H1 (cell line): ENCODE measurements around the gene FOSL2. TPM values are rescaled to one million over a fixed set of nuclear protein-coding genes. Genes with fewer than 3 reads are reported as not detected.

Experiments used
- CTCF ChIA-PET: fragments of 300-600 bp; sonication (Branson Sonifier 250); formaldehyde crosslinking; loops from one replicate; lab custom pipeline; 2021; ENCODE audit not compliant: partially characterized antibody; lab: Charles Lee
- POLR2A ChIA-PET: fragments of 300-600 bp; sonication (Branson Sonifier 250); formaldehyde crosslinking; loops from one replicate; lab custom pipeline; 2021; ENCODE audit warnings: inconsistent platforms; ENCODE audit not compliant: partially characterized antibody; lab: Charles Lee
- DNase-seq, 2 experiments: peaks; one replicate each; pipeline versions ENCODE4 v3.0.0 to v3.0.0-alpha.2; 2010 to 2022; ENCODE audit warnings: low spot score in 2 of 2, low read depth in 1 of 2, mixed read lengths in 1 of 2
- FAIRE-seq: peaks from 2 replicates; lab custom pipeline; 2011; peaks lifted over from hg19 to GRCh38; lab: Jason Lieb, UNC
- H2AFZ ChIP-seq: 2 replicates; pipeline ENCODE4 v1.8.1; 2012; ENCODE audit warnings: low read length, inconsistent platforms
- H2AK5ac ChIP-seq: 2 replicates; pipeline ENCODE4 v1.6.1; 2013; ENCODE audit warnings: low read depth, low read length
- H2BK120ac ChIP-seq: replicated peaks from 2 replicates; pipeline ENCODE3; 2013; ENCODE audit warnings: low read depth, low read length, inconsistent platforms
- H2BK12ac ChIP-seq: 2 replicates; pipeline ENCODE4 v1.6.1; 2013; ENCODE audit warnings: low read depth, low read length
- H2BK15ac ChIP-seq: 2 replicates; pipeline ENCODE4 v1.6.1; 2013; ENCODE audit warnings: low read length
- H2BK20ac ChIP-seq: 2 replicates; pipeline ENCODE4 v1.6.1; 2013; ENCODE audit warnings: low read length
- H2BK5ac ChIP-seq: 2 replicates; pipeline ENCODE4 v1.6.1; 2013; ENCODE audit warnings: low read depth, low read length
- H3K14ac ChIP-seq: 2 replicates; pipeline ENCODE4 v1.6.1; 2013; ENCODE audit warnings: inconsistent platforms; ENCODE audit not compliant: insufficient read length
- H3K18ac ChIP-seq: 2 replicates; pipeline ENCODE4 v1.6.1; 2013; ENCODE audit warnings: low read length; ENCODE audit errors: extremely low read depth
- H3K23ac ChIP-seq: 2 replicates; pipeline ENCODE4 v1.6.1; 2013; ENCODE audit warnings: inconsistent platforms; ENCODE audit not compliant: insufficient read length
- H3K23me2 ChIP-seq: 2 replicates; pipeline ENCODE4 v1.6.1; 2013; ENCODE audit warnings: low read depth, low read length
- H3K27ac ChIP-seq: 2 replicates; pipeline ENCODE4 v1.6.1; 2011; ENCODE audit warnings: low read depth, low read length, inconsistent platforms
- H3K27me3 ChIP-seq, 4 experiments: replicated peaks in 1 of 4; 1 replicate in 1 of 4; 2 replicates in 3 of 4; pipeline versions ENCODE4 v1.6.1 to v1.8.1; 2011 to 2013; ENCODE audit warnings: low read length in 3 of 4, mild to moderate bottlenecking in 3 of 4, inconsistent platforms in 2 of 4, mixed read lengths in 2 of 4, moderate library complexity in 1 of 4; ENCODE audit not compliant: control insufficient read depth in 3 of 4, insufficient read depth in 3 of 4; ENCODE audit errors: extremely low read depth in 1 of 4
- H3K36me3 ChIP-seq, 4 experiments: 2 replicates each; pipeline versions ENCODE4 v1.6.1 to v1.8.1; 2011 to 2013; ENCODE audit warnings: mild to moderate bottlenecking in 4 of 4, low read length in 3 of 4, moderate library complexity in 2 of 4, control low read depth in 1 of 4, inconsistent platforms in 1 of 4; ENCODE audit not compliant: insufficient read depth in 4 of 4, control insufficient read depth in 2 of 4
- H3K4ac ChIP-seq: replicated peaks from 2 replicates; pipeline ENCODE3; 2013; ENCODE audit warnings: low read length, low read depth, mixed read lengths, inconsistent platforms; ENCODE audit not compliant: insufficient read length
- H3K4me1 ChIP-seq, 4 experiments: replicated peaks in 1 of 4; 1 replicate in 1 of 4; 2 replicates in 3 of 4; pipeline versions ENCODE4 v1.6.1 to v1.8.1; 2011 to 2013; ENCODE audit warnings: low read length in 3 of 4, inconsistent platforms in 2 of 4, mixed read lengths in 1 of 4; ENCODE audit not compliant: insufficient read depth in 4 of 4, control insufficient read depth in 3 of 4
- H3K4me2 ChIP-seq, 2 experiments: 2 replicates each; pipeline versions ENCODE4 v1.6.1 to v1.8.1; 2011 to 2013; ENCODE audit warnings: low read depth in 2 of 2, low read length in 2 of 2, control low read depth in 1 of 2, inconsistent platforms in 1 of 2, mild to moderate bottlenecking in 1 of 2; ENCODE audit not compliant: insufficient read depth in 1 of 2
- H3K4me3 ChIP-seq, 4 experiments: fragments of 200-600, 300-600 bp in 1 of 4; sonication (generic), shearing (Covaris generic), sonication (Bioruptor Twin) in 1 of 4; 2 replicates each; pipeline versions ENCODE4 v1.5.1 to v1.8.1; 2011 to 2016; ENCODE audit warnings: low read length in 4 of 4, low read depth in 3 of 4, control low read depth in 2 of 4, inconsistent platforms in 2 of 4, mild to moderate bottlenecking in 2 of 4, mixed read lengths in 1 of 4, moderate library complexity in 1 of 4; ENCODE audit not compliant: insufficient read depth in 2 of 4; ENCODE audit errors: extremely low read depth in 1 of 4
- H3K56ac ChIP-seq: replicated peaks from 2 replicates; pipeline ENCODE3; 2013; ENCODE audit warnings: low read depth, mild to moderate bottlenecking, mixed read lengths, low read length, inconsistent platforms; ENCODE audit not compliant: insufficient read length
- H3K79me1 ChIP-seq: 2 replicates; pipeline ENCODE4 v1.6.1; 2013; ENCODE audit warnings: low read depth, low read length, control low read depth
- H3K79me2 ChIP-seq, 2 experiments: 2 replicates each; pipeline versions ENCODE4 v1.6.1 to v1.8.1; 2012 to 2013; ENCODE audit warnings: low read length in 2 of 2, mild to moderate bottlenecking in 2 of 2, inconsistent platforms in 1 of 2; ENCODE audit not compliant: insufficient read depth in 2 of 2, control insufficient read depth in 1 of 2
- H3K9ac ChIP-seq, 4 experiments: replicated peaks in 1 of 4; 1 replicate in 1 of 4; 2 replicates in 3 of 4; pipeline versions ENCODE4 v1.6.1 to v1.8.1; 2011 to 2013; ENCODE audit warnings: low read depth in 3 of 4, low read length in 3 of 4, control low read depth in 2 of 4, mild to moderate bottlenecking in 2 of 4, moderate library complexity in 2 of 4, inconsistent platforms in 1 of 4; ENCODE audit errors: extremely low read depth in 1 of 4
- H3K9me3 ChIP-seq, 2 experiments: 2 replicates each; pipeline versions ENCODE4 v1.6.1 to v1.8.1; 2012 to 2013; ENCODE audit warnings: mild to moderate bottlenecking in 2 of 2, moderate library complexity in 2 of 2, control low read depth in 1 of 2, inconsistent platforms in 1 of 2, low read depth in 1 of 2, low read length in 1 of 2, mixed read lengths in 1 of 2; ENCODE audit not compliant: insufficient read depth in 2 of 2
- H4K20me1 ChIP-seq, 2 experiments: replicated peaks in 1 of 2; 2 replicates each; pipeline versions ENCODE3 to v1.8.1; 2011 to 2013; ENCODE audit warnings: inconsistent platforms in 2 of 2, low read length in 2 of 2, mild to moderate bottlenecking in 1 of 2; ENCODE audit not compliant: insufficient read depth in 2 of 2, control insufficient read depth in 1 of 2
- H4K5ac ChIP-seq: 2 replicates; pipeline ENCODE4 v1.6.1; 2013; ENCODE audit warnings: low read length, low read depth, mixed read lengths, inconsistent platforms; ENCODE audit not compliant: insufficient read length
- H4K8ac ChIP-seq: 2 replicates; pipeline ENCODE4 v1.8.0; 2013; ENCODE audit warnings: mild to moderate bottlenecking, moderate library complexity, low read length, inconsistent platforms; ENCODE audit not compliant: insufficient read depth; ENCODE audit errors: extremely low read depth
- H4K91ac ChIP-seq: replicated peaks from 2 replicates; pipeline ENCODE3; 2013; ENCODE audit warnings: low read length, mixed read lengths, inconsistent platforms; ENCODE audit not compliant: insufficient read length
- CHD1 ChIP-seq: IDR thresholded peaks from 2 replicates; pipeline ENCODE4 v1.6.1; 2012; ENCODE audit warnings: low read depth, low read length, improper control_type of control experiment
- GTF2F1 ChIP-seq: IDR thresholded peaks from 2 replicates; pipeline ENCODE4 v1.6.1; 2012; ENCODE audit warnings: low read depth, low read length, improper control_type of control experiment, borderline replicate concordance
- JUN ChIP-seq: IDR thresholded peaks from 2 replicates; pipeline ENCODE4 v1.6.1; 2011; ENCODE audit warnings: low read depth, mild to moderate bottlenecking, improper control_type of control experiment, low read length
- NANOG ChIP-seq: IDR thresholded peaks from 2 replicates; pipeline ENCODE4 v1.6.1; 2011; ENCODE audit warnings: low read length, low read depth, mild to moderate bottlenecking, inconsistent platforms; ENCODE audit not compliant: insufficient read depth, poor library complexity, severe bottlenecking
- TEAD4 ChIP-seq: IDR thresholded peaks from 2 replicates; pipeline ENCODE4 v1.6.1; 2012; ENCODE audit warnings: low read depth, low read length, inconsistent platforms, mixed read lengths
- WGBS, 2 experiments: shearing (Covaris generic) in 1 of 2; methylation state at CpG; one replicate each; pipeline versions ENCODE4 v1.1.6 to v1.1.7; 2013 to 2015; ENCODE audit warnings: low lambda C conversion rate in 2 of 2, mixed read lengths in 2 of 2, inconsistent platforms in 1 of 2, low coverage in 1 of 2, missing lambda C conversion rate in 1 of 2; ENCODE audit not compliant: insufficient replicate concordance in 2 of 2, insufficient coverage in 1 of 2, insufficient read length in 1 of 2; ENCODE audit errors: extremely low coverage in 1 of 2, missing lambda C conversion rate in 1 of 2; 5-methylcytosine and 5-hydroxymethylcytosine counted together
- polyA plus RNA-seq, 7 experiments: library from polyadenylated mRNA; depleted of rRNA in 3 of 7; stranded (reverse) in 5 of 7; unstranded in 2 of 7; fragments of >200 nt in 5 of 7; fragments of 200-250 nt in 2 of 7; gene quantifications; 1 replicate in 5 of 7; 2 replicates in 1 of 7; 4 replicates in 1 of 7; pipeline versions ENCODE4 v1.2.1 to v1.2.3, GENCODE V29; 2011 to 2013; ENCODE audit warnings: missing spikeins in 2 of 7, mixed read lengths in 2 of 7
- total RNA-seq: library from RNA; stranded (reverse); fragmentation: NEBNext Ultra II Directional; extraction: Animal tissue kit (Norgen Biotek cat#: 25700); gene quantifications from 2 replicates; pipeline ENCODE4 v1.2.1, GENCODE V29; 2021
- TF ChIP-seq, protein P1 (sequence below): IDR thresholded peaks from 2 replicates; pipeline ENCODE4 v1.6.1; 2012; ENCODE audit warnings: low read length, inconsistent platforms

FOSL2 gene
- total and polyA plus RNA-seq, 2 of the 8 experiments (the other 6 are each of a cell fraction or from before 2014, with no cell fraction given): 1.5 to 4.5 TPM

DNA sequence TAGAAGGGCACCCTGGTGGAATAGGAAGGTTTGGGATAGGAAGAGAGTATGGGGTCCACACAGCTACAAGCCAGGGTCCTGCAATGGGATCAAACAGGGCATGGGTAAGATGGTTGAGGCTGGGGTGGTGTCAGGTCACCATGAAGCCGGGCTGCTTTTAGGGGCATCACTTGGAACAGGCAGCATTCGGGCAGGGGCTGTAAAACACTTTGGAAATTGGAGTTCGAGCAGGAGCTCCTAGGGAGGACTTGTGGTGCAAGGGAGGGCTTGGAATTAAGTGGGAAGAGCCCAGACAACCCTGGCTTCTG is 56.1 kb downstream of the FOSL2 start:
- 89% methylated on average over 3 of the region's 3 CpGs; no CpG with 5 or more reads in 1 of the 2 experiments for WGBS, 2 experiments
- Histone ChIP-seq H3K9me3 (no peaks in the 10 kb centered on the region), H3K4me2 (no peak overlapping the region), H3K79me2 (no peaks in the 10 kb centered on the region), H3K56ac (no peak overlapping the region), H3K4me1 (no peaks in the 10 kb centered on the region; a peak in 2 of 7 replicates), H3K23me2 (no peaks in the 10 kb centered on the region; the same call in 1 of the 2 replicates), H2BK20ac (no peak overlapping the region), H4K91ac (no peak overlapping the region), H2AFZ (no peak overlapping the region), H2BK5ac (no peak overlapping the region), H2BK15ac (no peak overlapping the region), H3K36me3 (no peaks in the 10 kb centered on the region), H2AK5ac (no peak overlapping the region), H3K27me3 (no peaks in the 10 kb centered on the region), H3K9ac (no peak overlapping the region), H3K79me1 (no peaks in the 10 kb centered on the region), H3K27ac (no peak overlapping the region), H3K18ac (no peak overlapping the region), H4K20me1 (no peaks in the 10 kb centered on the region), H3K23ac (no peak overlapping the region), H3K14ac (no peak overlapping the region), H2BK120ac (no peak overlapping the region), H4K8ac (no peak overlapping the region), H4K5ac (no peak overlapping the region), H3K4ac (no peak overlapping the region), H2BK12ac (no peak overlapping the region), H3K4me3 (no peak overlapping the region)
- FAIRE-seq: no peak
- TF ChIP-seq GTF2F1 (no peak), TEAD4 (no peak), CHD1 (no peak), NANOG (no peak), JUN (no peak)
- TF ChIP-seq, protein P1, sequence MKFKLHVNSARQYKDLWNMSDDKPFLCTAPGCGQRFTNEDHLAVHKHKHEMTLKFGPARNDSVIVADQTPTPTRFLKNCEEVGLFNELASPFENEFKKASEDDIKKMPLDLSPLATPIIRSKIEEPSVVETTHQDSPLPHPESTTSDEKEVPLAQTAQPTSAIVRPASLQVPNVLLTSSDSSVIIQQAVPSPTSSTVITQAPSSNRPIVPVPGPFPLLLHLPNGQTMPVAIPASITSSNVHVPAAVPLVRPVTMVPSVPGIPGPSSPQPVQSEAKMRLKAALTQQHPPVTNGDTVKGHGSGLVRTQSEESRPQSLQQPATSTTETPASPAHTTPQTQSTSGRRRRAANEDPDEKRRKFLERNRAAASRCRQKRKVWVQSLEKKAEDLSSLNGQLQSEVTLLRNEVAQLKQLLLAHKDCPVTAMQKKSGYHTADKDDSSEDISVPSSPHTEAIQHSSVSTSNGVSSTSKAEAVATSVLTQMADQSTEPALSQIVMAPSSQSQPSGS: no peak
- DNase-seq: no peak
- CTCF ChIA-PET: interaction anchor here (1.0 kb wide), 1 partner anchor 47 kb away, joined by 3 read pairs; no protein-coding TSS in a partner anchor
- POLR2A ChIA-PET: no interaction called here
